GM13976 (cell line): ENCODE results near the gene TCEANC.

Experiments used
- DNase-seq: peaks from one replicate; pipeline ENCODE4 v3.0.0; 2012; ENCODE audit warnings: low spot score
- CTCF ChIP-seq: IDR thresholded peaks from 2 replicates; pipeline ENCODE4 v1.5.1; 2012; ENCODE audit warnings: borderline replicate concordance, mild to moderate bottlenecking; ENCODE audit not compliant: insufficient read depth; ENCODE audit errors: extremely low read depth, missing control alignments, control extremely low read depth
- in situ Hi-C: fragments of 300-500 bp; cut with MboI; formaldehyde crosslinking; loops from one replicate; pipeline ENCODE4 v1.12.0; 2022; ENCODE audit warnings: low sequenced_read_pairs, mixed read lengths, inconsistent platforms; ENCODE audit not compliant: unreplicated experiment

The TCEANC gene

DNA sequence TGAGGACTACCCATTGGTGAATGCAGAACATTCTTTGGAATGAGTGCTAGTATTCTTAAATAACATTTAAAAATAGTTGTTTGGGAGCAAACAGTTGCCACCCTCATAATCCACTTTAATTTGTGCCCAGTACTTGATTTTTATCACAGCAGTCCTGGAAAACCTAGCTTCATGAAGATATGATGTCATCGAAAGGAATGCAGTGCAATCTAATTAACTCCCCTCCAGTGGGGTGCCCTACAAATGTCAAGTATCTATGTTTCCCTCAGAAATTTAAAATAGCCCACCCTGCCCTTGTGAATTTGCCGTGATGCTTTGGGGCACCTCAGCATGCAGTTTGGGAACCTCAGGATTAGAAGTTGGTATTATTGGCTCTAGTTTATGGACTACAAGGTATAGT lies 41.4 kb downstream of the TCEANC start:
- TF ChIP-seq CTCF = no peak
- in situ Hi-C loops = no loop called here
- DNase-seq = no peak

DNA sequence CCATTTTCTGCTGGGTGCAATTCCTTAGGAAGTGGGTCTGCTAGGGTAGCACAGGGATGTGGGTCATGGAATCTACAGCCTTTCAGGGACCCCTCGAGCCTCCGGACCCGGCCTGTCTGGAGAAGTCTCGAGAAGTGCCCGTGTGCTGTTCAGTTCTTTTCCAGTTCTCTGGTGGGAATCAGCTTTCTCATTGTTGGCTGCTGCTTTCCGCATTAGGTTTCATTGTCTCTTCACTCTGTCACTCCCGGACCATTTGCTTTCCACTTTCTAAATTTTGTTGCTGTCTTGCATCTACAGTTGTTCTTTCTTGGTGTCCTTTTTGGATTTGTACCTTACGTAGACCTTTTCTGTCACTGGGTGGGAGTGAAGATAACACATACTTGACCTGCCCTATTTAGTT lies 42.0 kb downstream of the TCEANC start:
- DNase-seq = no peak
- TF ChIP-seq CTCF = no peak
- in situ Hi-C loops = no loop called here

DNA sequence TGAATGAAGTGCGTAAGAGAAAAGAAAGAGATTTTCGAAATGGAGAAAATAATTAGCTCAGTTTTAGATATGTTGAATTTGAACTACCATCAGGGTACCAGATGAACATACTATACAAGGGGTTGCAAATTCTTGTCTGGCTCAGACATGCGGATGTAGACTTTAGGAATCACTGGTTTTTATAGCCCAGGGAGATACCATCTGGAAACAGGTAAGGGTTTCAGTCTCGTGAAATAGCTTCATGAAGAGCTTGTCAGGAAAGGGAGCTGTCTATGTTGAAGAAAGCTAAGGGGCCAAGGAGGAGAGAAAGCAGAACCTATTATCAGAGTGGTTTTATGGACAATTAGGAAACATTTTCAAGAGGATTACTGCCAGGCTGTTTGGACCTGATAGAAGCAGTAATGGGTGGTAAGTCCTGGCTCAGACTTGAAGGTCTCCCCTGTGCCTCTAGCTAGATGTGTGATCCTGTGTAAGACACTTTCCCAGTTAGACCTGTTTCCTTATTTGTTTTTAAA lies 42.7 kb downstream of the TCEANC start:
- DNase-seq = no peak
- in situ Hi-C loops = no loop called here
- no peak for TF ChIP-seq CTCF

GRCh38 chrX:13697455-13697854 lies 44.5 kb downstream of the TCEANC start:
- no peak for TF ChIP-seq CTCF
- in situ Hi-C loops = no loop called here
- peak; percentile 45 for DNase-seq

- no peak for DNase-seq
- in situ Hi-C loops = no loop called here
- no peak for TF ChIP-seq CTCF
Observed at GRCh38 chrX:13697976-13698375, 45.0 kb downstream of the TCEANC start.

- no peak for TF ChIP-seq CTCF
- no peak for DNase-seq
- in situ Hi-C loops = no loop called here
Observed at GRCh38 chrX:13698432-13698831, 45.5 kb downstream of the TCEANC start.
